ENCODE measurements around the gene C1QTNF5. TPM values are rescaled to one million over a fixed set of nuclear protein-coding genes. Genes with fewer than 3 reads are reported as not detected.
"Not testable (repeated sequence)": the region's sequence is repeated elsewhere in the genome, so short reads cannot be mapped to it uniquely, and the experiment has no call there.

The C1QTNF5 gene, protein sequence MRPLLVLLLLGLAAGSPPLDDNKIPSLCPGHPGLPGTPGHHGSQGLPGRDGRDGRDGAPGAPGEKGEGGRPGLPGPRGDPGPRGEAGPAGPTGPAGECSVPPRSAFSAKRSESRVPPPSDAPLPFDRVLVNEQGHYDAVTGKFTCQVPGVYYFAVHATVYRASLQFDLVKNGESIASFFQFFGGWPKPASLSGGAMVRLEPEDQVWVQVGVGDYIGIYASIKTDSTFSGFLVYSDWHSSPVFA
- 10 to 100 TPM; 10.3 to 26.4 (median 11.8) TPM for total RNA-seq

DNA sequence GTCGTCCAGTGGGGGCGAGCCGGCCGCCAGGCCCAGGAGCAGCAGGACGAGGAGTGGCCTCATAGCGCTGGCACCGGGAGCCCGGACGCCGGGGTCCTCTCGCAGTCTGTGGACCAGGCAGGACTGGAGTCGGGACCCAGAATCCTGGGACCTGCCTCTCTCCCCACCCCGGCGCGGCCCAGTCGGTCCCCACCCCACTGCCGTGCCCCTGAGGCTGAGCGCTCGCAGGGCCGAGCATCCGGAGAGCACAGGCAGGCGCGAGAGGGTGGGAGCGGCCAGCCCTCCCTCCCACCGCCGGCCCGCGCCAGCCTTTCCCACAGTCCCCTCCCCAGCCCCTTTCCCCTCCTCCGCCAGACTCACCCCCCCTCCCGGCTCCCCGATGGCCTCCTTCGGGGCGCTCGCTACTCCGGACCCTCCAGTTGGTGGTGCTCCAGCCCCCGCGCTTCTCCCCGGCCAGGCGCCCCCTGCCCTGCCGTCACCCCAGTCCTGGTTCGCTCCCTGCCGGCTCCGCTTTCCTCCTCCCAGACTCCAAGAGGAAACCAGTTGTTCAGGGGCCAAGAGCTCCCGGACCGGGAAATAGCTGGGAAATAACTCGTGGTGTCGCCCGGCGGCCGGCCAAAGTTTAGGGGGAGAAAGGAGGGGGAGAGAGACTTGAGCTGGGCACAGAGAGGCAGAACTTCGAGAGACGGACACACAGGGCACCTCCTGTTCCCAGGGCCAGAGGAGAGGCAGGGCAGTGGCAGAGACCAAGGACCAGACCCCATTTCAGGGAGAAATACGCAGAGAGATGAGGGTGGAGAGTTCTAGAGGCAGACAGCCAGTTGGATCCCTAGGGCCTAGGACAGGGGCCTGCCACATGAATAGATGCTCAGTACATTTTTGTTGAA is at the start of gene C1QTNF5:
C1QTNF5 (minus strand) TSS at position 549 of the 887 bp plus-strand sequence; CDS start at position 63, 486 bp downstream.
- Histone ChIP-seq H3K27me3 (peaks cover 0 to 5% of the 10 kb centered on the region in 2 donors), H3K4me1 (peaks cover 3 to 61% (median 17%) of the 10 kb centered on the region in 4 donors), H3K4me3 (peak within 1 kb of the TSS; percentile 36 to 59 (median 48)), H3K27ac (peak within 1 kb of the TSS; percentile 63 to 90 (median 74)), H3K9me3 (no peaks in the 10 kb centered on the region), H3K36me3 (no peaks in the 10 kb centered on the region)
- no peak for TF ChIP-seq POLR2A (IDR thresholded peaks at IDR 0.05)
- TF ChIP-seq, protein P1, sequence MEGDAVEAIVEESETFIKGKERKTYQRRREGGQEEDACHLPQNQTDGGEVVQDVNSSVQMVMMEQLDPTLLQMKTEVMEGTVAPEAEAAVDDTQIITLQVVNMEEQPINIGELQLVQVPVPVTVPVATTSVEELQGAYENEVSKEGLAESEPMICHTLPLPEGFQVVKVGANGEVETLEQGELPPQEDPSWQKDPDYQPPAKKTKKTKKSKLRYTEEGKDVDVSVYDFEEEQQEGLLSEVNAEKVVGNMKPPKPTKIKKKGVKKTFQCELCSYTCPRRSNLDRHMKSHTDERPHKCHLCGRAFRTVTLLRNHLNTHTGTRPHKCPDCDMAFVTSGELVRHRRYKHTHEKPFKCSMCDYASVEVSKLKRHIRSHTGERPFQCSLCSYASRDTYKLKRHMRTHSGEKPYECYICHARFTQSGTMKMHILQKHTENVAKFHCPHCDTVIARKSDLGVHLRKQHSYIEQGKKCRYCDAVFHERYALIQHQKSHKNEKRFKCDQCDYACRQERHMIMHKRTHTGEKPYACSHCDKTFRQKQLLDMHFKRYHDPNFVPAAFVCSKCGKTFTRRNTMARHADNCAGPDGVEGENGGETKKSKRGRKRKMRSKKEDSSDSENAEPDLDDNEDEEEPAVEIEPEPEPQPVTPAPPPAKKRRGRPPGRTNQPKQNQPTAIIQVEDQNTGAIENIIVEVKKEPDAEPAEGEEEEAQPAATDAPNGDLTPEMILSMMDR (IDR thresholded peaks at IDR 0.05): no peak
- peak in 2 of 3 donors; percentile 69 to 71 for DNase-seq

DNA sequence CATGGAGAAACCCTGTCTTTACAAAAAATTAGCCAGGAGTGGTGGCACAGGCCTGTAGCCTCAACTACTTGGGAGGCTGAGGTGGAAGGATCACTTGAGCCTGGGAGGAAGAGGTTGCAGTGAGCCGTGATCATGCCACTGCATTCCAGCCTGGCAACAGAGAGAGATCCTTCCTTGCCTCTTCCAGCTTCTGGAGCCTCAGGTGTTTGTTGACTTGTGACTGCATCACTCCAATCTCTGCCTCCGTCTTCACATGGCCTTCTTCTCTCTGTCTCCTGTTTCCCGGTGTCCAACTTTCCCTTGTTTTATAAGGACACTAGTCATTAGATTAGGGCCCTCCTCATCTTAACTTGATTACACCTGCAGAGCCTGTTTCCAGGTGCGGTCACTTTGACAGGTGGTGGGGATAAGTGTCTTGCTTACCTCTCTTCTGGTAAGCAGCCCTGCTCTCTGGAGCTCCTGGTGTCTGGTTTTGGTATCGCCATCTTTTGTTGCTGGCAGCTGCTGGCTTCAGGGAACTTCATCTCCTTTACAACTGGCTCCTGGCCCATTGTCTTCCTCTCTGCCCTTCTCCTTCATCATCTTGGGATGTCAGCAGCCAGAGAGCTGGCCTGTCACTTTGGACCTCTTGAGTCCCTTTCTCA is 49.0 kb upstream of the C1QTNF5 start:
- TF ChIP-seq, protein P1 (IDR thresholded peaks at IDR 0.05): peak in 4 of 6 experiments; percentile 22 to 32 (median 26)
- TF ChIP-seq POLR2A (IDR thresholded peaks at IDR 0.05): no peak
- no peaks in the 10 kb centered on the region for H3K27me3 ChIP-seq
- H3K9me3 ChIP-seq: no peaks in the 10 kb centered on the region
- H3K27ac ChIP-seq: no peak overlapping the region
- H3K36me3 ChIP-seq: no peaks in the 10 kb centered on the region
- H3K4me3 ChIP-seq: no peak overlapping the region
- no peaks in the 10 kb centered on the region for H3K4me1 ChIP-seq
- no peak for DNase-seq

- Histone ChIP-seq H3K27me3 (no peaks in the 10 kb centered on the region), H3K27ac (no peak overlapping the region), H3K4me1 (no peaks in the 10 kb centered on the region), H3K4me3 (no peak overlapping the region), H3K36me3 (no peaks in the 10 kb centered on the region), H3K9me3 (no peaks in the 10 kb centered on the region)
- TF ChIP-seq POLR2A (IDR thresholded peaks at IDR 0.05): no peak
- TF ChIP-seq, protein P1 (IDR thresholded peaks at IDR 0.05): no peak
- no peak for DNase-seq
Observed at GRCh38 chr11:119388103-119388502, 47.4 kb upstream of the C1QTNF5 start.

DNA sequence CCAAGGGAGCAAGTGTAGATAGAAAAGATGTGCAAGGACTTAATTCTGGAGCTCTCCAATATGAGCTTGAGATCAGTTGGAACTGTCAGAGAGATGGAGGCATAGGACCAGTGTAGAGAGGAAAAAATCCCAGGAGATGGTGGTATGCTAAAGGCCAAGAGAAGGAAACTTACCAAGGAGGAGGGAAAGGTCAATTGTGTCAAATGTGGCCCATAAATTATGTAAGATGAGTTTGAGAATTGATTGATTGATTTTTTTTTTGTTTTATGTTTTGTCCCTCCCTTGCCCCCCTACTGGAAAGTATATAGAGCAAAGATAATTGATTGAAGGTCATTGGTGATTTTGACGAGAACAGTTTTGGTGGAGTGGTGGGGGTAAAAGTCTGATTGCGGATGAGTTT is 43.6 kb upstream of the C1QTNF5 start:
- H3K36me3 ChIP-seq: no peaks in the 10 kb centered on the region
- H3K4me3 ChIP-seq: no peak overlapping the region
- H3K9me3 ChIP-seq: no peaks in the 10 kb centered on the region
- DNase-seq: no peak
- H3K27ac ChIP-seq: no peak overlapping the region
- TF ChIP-seq, protein P1 (IDR thresholded peaks at IDR 0.05): no peak
- TF ChIP-seq POLR2A (IDR thresholded peaks at IDR 0.05): no peak
- peaks cover 0 to 13% (median 4%) of the 10 kb centered on the region in 4 donors for H3K4me1 ChIP-seq
- H3K27me3 ChIP-seq: no peaks in the 10 kb centered on the region

GRCh38 chr11:119382513-119382912 is 41.8 kb upstream of the C1QTNF5 start:
- peaks cover 0 to 13% (median 4%) of the 10 kb centered on the region in 4 donors for H3K4me1 ChIP-seq
- not testable (repeated sequence) for H3K4me3 ChIP-seq, H3K27ac ChIP-seq, H3K36me3 ChIP-seq, H3K27me3 ChIP-seq, H3K9me3 ChIP-seq, DNase-seq
